ENCODE data around the gene MAST2.

DNA sequence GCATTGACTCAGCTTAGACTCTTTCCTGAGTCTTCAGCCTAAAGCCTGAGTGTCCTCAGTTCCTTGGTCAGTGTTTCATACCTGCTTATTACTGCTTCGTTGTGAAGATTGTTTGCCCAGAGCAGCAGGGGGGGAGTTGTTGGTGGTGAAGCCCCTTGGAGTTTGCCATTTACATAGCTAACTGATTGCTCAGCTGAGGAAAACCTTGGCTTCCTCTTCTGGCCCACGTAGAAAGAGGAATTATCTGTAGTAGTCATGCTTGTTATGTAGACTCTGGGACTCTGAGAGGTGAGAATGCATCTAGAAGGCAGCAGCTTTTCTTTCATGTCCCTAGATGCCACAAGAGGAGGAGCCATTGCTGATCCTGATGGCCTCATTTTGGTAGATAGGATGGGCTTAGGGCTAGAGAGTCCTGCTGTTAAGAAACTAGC is 125.9 kb downstream of the MAST2 start:
- no peak for TF ChIP-seq HES4 (CRISPR knock-in tag; IDR thresholded peaks at IDR 0.05; ENCODE audit: borderline replicate concordance)
- TF ChIP-seq CREM (IDR thresholded peaks at IDR 0.05) = no peak
- TF ChIP-seq CREM (CRISPR knock-in tag; IDR thresholded peaks at IDR 0.05) = no peak
- TF ChIP-seq BCLAF1 (IDR thresholded peaks at IDR 0.05) = no peak
- TF ChIP-seq GMEB1 (CRISPR knock-in tag; IDR thresholded peaks at IDR 0.05; ENCODE audit: borderline replicate concordance) = no peak
- TF ChIP-seq ZNF616 (CRISPR knock-in tag; IDR thresholded peaks at IDR 0.05; ENCODE audit: low read depth) = no peak
- TF ChIP-seq, protein P1, sequence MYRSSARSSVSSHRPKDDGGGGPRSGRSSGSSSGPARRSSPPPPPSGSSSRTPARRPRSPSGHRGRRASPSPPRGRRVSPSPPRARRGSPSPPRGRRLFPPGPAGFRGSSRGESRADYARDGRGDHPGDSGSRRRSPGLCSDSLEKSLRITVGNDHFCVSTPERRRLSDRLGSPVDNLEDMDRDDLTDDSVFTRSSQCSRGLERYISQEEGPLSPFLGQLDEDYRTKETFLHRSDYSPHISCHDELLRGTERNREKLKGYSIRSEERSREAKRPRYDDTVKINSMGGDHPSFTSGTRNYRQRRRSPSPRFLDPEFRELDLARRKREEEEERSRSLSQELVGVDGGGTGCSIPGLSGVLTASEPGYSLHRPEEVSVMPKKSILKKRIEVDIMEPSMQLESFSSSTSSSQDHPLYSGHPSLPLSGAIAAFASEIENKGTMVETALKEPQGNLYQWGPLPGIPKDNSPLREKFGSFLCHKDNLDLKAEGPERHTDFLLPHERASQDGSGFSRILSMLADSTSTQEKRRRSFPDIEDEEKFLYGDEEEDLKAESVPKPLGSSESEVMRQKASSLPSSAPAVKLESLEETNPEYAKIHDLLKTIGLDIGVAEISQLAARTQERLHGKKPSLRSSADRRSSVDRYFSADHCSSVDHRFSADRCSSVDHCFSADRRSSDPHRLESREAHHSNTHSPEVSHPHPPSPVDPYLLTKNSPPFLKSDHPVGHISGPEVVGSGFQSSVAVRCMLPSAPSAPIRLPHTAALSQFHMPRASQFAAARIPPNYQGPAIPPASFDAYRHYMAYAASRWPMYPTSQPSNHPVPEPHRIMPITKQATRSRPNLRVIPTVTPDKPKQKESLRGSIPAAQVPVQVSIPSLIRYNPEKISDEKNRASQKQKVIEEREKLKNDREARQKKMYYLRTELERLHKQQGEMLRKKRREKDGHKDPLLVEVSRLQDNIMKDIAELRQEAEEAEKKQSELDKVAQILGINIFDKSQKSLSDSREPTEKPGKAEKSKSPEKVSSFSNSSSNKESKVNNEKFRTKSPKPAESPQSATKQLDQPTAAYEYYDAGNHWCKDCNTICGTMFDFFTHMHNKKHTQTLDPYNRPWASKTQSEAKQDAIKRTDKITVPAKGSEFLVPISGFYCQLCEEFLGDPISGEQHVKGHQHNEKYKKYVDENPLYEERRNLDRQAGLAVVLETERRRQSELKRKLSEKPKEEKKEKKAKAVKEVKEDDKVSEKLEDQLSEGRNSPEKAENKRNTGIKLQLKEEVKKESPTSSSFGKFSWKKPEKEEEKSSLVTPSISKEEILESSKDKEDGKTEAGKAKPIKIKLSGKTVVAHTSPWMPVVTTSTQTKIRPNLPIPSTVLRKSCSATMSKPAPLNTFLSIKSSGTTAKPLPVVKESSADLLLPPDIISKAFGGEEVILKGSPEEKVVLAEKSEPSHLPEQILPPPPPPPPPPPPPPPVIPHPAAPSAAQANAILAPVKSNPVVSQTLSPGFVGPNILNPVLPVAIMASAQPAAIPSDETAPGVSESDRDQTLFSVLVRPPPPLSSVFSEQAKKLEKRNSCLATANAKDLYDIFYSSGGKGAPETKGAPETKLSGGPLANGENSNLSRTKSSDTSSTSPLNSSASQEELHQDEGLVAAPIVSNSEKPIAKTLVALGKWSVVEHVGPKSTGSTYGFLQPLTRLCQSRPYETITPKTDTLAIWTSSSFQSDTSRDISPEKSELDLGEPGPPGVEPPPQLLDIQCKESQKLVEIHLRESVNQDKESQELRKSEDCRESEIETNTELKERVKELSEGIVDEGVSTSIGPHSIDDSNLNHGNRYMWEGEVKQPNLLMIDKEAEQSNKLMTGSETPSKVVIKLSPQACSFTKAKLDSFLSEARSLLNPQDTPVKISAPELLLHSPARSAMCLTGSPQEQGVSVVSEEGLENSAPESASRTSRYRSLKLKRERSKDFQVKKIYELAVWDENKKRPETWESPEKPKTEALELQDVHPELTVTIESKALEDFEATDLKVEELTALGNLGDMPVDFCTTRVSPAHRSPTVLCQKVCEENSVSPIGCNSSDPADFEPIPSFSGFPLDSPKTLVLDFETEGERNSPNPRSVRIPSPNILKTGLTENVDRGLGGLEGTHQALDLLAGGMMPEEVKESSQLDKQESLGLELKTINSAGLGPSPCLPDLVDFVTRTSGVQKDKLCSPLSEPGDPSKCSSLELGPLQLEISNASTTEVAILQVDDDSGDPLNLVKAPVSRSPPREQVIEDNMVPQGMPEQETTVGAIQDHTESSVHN (CRISPR knock-in tag; IDR thresholded peaks at IDR 0.05) = no peak
- TF ChIP-seq, protein P2, sequence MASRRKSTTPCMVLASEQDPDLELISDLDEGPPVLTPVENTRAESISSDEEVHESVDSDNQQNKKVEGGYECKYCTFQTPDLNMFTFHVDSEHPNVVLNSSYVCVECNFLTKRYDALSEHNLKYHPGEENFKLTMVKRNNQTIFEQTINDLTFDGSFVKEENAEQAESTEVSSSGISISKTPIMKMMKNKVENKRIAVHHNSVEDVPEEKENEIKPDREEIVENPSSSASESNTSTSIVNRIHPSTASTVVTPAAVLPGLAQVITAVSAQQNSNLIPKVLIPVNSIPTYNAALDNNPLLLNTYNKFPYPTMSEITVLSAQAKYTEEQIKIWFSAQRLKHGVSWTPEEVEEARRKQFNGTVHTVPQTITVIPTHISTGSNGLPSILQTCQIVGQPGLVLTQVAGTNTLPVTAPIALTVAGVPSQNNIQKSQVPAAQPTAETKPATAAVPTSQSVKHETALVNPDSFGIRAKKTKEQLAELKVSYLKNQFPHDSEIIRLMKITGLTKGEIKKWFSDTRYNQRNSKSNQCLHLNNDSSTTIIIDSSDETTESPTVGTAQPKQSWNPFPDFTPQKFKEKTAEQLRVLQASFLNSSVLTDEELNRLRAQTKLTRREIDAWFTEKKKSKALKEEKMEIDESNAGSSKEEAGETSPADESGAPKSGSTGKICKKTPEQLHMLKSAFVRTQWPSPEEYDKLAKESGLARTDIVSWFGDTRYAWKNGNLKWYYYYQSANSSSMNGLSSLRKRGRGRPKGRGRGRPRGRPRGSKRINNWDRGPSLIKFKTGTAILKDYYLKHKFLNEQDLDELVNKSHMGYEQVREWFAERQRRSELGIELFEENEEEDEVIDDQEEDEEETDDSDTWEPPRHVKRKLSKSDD (CRISPR knock-in tag; IDR thresholded peaks at IDR 0.05; ENCODE audit: low read depth) = no peak
- TF ChIP-seq ZNF280D (CRISPR knock-in tag; IDR thresholded peaks at IDR 0.05) = no peak
- TF ChIP-seq EZH2 (conservative IDR thresholded peaks at IDR 0.05; ENCODE audit: low read depth, low read length) = no peak
- TF ChIP-seq PREB (CRISPR knock-in tag; IDR thresholded peaks at IDR 0.05) = no peak
- TF ChIP-seq ZNF879 (CRISPR knock-in tag; IDR thresholded peaks at IDR 0.05) = no peak
- TF ChIP-seq TAF1 (CRISPR knock-in tag; IDR thresholded peaks at IDR 0.05) = no peak
- TF ChIP-seq, protein P3, sequence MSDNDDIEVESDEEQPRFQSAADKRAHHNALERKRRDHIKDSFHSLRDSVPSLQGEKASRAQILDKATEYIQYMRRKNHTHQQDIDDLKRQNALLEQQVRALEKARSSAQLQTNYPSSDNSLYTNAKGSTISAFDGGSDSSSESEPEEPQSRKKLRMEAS (IDR thresholded peaks at IDR 0.05) = no peak
- TF ChIP-seq POLR2A (IDR thresholded peaks at IDR 0.05; ENCODE audit: insufficient read depth in 1 of 2, low read depth in 2 of 2, low read length in 2 of 2) = no peak

Measured in HepG2 (cell line).